Activated T-cell treated with anti-CD3 and anti-CD28 coated beads, Interleukin-2, amount 50 U/mL, for 72 hours (primary cell): ENCODE results near the gene ELOVL2. TPM values are rescaled to one million over a fixed set of nuclear protein-coding genes. Genes with fewer than 3 reads are reported as not detected.

ENCODE experiments used
- ATAC-seq, 2 donors: fragments of 150-1000 bp; cut with Tn5 transposase; replicated peaks in 1 of 2; 2 replicates each; pipeline ENCODE4 v1.10.0; 2021; ENCODE audit warnings: moderate library complexity in 2 of 2, mild to moderate bottlenecking in 1 of 2
- DNase-seq, 2 donors: peaks; one replicate each; pipeline ENCODE4 v3.0.0; 2021 to 2022; ENCODE audit warnings: mixed read lengths in 1 of 2
- H3K27ac Mint-ChIP-seq: one replicate; pipeline ENCODE4 v1.8.0; 2022; ENCODE audit warnings: mild to moderate bottlenecking, moderate library complexity, mixed read lengths
- H3K27me3 Mint-ChIP-seq: one replicate; pipeline ENCODE4 v1.8.0; 2022; ENCODE audit warnings: low read depth, mixed read lengths
- H3K36me3 Mint-ChIP-seq, 2 donors: one replicate each; pipeline ENCODE4 v1.8.0; 2022; ENCODE audit warnings: mixed read lengths in 2 of 2, mild to moderate bottlenecking in 1 of 2; ENCODE audit not compliant: insufficient read depth in 2 of 2
- H3K4me1 Mint-ChIP-seq: one replicate; pipeline ENCODE4 v1.8.0; 2022; ENCODE audit warnings: low read depth, mixed read lengths
- H3K4me3 Mint-ChIP-seq, 2 donors: one replicate each; pipeline ENCODE4 v1.8.0; 2022; ENCODE audit warnings: mild to moderate bottlenecking in 2 of 2, mixed read lengths in 2 of 2, moderate library complexity in 2 of 2
- H3K9me3 Mint-ChIP-seq, 2 donors: one replicate each; pipeline ENCODE4 v1.8.0; 2022; ENCODE audit warnings: mixed read lengths in 2 of 2
- total RNA-seq, 2 donors: library from RNA; stranded (reverse); gene quantifications; one replicate each; pipeline ENCODE4 v1.2.3, GENCODE V29; 2022

The ELOVL2 gene
- total RNA-seq, 2 donors from 2014 or later, result 0.07 TPM; not detected in 1

GRCh38 chr6:10951675-10952282 lies 92.3 kb downstream of the ELOVL2 start:
- H3K36me3 Mint-ChIP-seq, result no peaks in the 10 kb centered on the region
- ATAC-seq, result no peak

GRCh38 chr6:10949579-10950490 lies 94.3 kb downstream of the ELOVL2 start:
- Mint-ChIP-seq H3K27ac (no peak overlapping the region), H3K4me3 (no peak overlapping the region), H3K36me3 (no peaks in the 10 kb centered on the region), H3K4me1 (no peaks in the 10 kb centered on the region), H3K27me3 (peaks cover 43% of the 10 kb centered on the region), H3K9me3 (no peaks in the 10 kb centered on the region)
- ATAC-seq (no peak), DNase-seq (no peak)

More at GRCh38 chr6:10951675-10952282, 92.3 kb downstream of the ELOVL2 start:
- DNase-seq, result no peak
- Mint-ChIP-seq H3K9me3 (no peaks in the 10 kb centered on the region), H3K27me3 (peaks cover 40% of the 10 kb centered on the region), H3K4me3 (no peak overlapping the region), H3K4me1 (no peaks in the 10 kb centered on the region), H3K27ac (no peak overlapping the region)

DNA sequence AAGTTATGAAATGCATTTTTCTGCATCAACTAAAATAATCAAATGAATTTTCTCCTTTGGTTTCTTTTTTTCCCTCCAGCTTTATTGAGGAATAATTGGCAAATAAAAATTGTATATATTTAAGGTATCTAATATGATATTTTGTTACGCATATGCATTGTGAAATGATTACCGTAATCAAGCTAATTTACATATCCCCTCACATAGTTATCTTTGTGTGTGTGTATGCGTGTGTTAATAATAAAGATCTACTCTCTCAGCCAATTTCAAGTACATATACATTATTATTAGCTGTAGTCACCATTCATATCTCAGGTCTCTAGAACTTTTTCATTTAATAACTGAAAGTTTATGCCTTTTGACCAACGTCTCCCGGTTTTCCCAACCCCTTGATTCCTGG lies 96.1 kb downstream of the ELOVL2 start:
- no peaks in the 10 kb centered on the region for H3K36me3 Mint-ChIP-seq
- DNase-seq (no peak), ATAC-seq (no peak)
- no peak overlapping the region for H3K27ac Mint-ChIP-seq
- H3K9me3 Mint-ChIP-seq, result no peaks in the 10 kb centered on the region
- peaks cover 31% of the 10 kb centered on the region for H3K27me3 Mint-ChIP-seq
- no peak overlapping the region for H3K4me3 Mint-ChIP-seq
- no peaks in the 10 kb centered on the region for H3K4me1 Mint-ChIP-seq

- ATAC-seq (no peak), DNase-seq (no peak)
- no peaks in the 10 kb centered on the region for H3K4me1 Mint-ChIP-seq
- no peaks in the 10 kb centered on the region for H3K36me3 Mint-ChIP-seq
- H3K27me3 Mint-ChIP-seq, result peaks cover 24% of the 10 kb centered on the region
- H3K4me3 Mint-ChIP-seq, result no peak overlapping the region
- H3K9me3 Mint-ChIP-seq, result no peaks in the 10 kb centered on the region
- no peak overlapping the region for H3K27ac Mint-ChIP-seq
Measured at GRCh38 chr6:10945845-10946244, 98.3 kb downstream of the ELOVL2 start.

DNA sequence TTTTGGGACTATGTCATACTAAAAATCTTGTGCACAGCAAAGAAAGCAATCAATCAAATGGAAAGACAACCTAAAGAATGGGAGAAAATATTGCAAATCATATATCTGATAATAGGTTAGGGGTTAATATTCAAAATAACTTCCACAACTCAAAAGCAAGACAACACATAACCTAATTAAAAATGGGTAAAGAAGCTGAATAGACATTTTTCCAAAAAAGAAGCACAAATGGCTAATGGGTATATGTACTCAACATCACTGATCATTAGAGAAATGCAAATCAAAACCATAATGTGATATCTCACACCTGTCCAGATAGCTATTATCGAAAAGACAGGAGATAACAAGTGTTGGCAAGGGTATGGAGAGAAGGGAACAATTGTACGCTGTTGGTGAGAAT lies 104.3 kb downstream of the ELOVL2 start:
- H3K9me3 Mint-ChIP-seq, result peaks cover 4 to 5% of the 10 kb centered on the region in 2 donors
- DNase-seq, result no peak
- no peak for ATAC-seq
- H3K4me3 Mint-ChIP-seq, result no peak overlapping the region
- H3K27me3 Mint-ChIP-seq, result peaks cover 11% of the 10 kb centered on the region
- H3K4me1 Mint-ChIP-seq, result no peaks in the 10 kb centered on the region
- H3K36me3 Mint-ChIP-seq, result no peaks in the 10 kb centered on the region
- no peak overlapping the region for H3K27ac Mint-ChIP-seq

- Mint-ChIP-seq H3K9me3 (no peaks in the 10 kb centered on the region), H3K4me1 (no peaks in the 10 kb centered on the region), H3K27ac (no peak overlapping the region), H3K4me3 (no peak overlapping the region), H3K36me3 (peaks cover 0 to 1% of the 10 kb centered on the region in 2 donors), H3K27me3 (peaks cover 27% of the 10 kb centered on the region)
- no peak for DNase-seq
- ATAC-seq, result no peak
Measured at GRCh38 chr6:10933126-10933525, 111.0 kb downstream of the ELOVL2 start.

Other genes with a start within 250 kb of the ELOVL2 start
- under 1 TPM; 0.48 to 0.90 TPM for gene MAK, start 205.8 kb downstream of the ELOVL2 start, total RNA-seq
- gene GCM2, start 162.3 kb downstream of the ELOVL2 start, total RNA-seq, result not detected
- under 1 TPM in 1 of 2 donors, not detected in 1; 0.14 TPM for gene SYCP2L, start 157.3 kb downstream of the ELOVL2 start, total RNA-seq
- gene SMIM13, start 49.5 kb upstream of the ELOVL2 start, total RNA-seq, result 1 to 10 TPM; 9.1 to 9.9 TPM
- not detected for gene ERVFRD-1, start 67.4 kb upstream of the ELOVL2 start, total RNA-seq
- gene NEDD9, start 188.4 kb upstream of the ELOVL2 start, total RNA-seq, result 10 to 100 TPM; 20.8 to 36.4 TPM